Mesenchymal stem cell (in vitro differentiated cells and primary cell): ENCODE measurements around the gene POLR2J3.
"Not testable (repeated sequence)": the region's sequence is repeated elsewhere in the genome, so short reads cannot be mapped to it uniquely, and the experiment has no call there.

ENCODE experiments used
- DNase-seq: peaks from one replicate; pipeline ENCODE4 v3.0.0-alpha.2; 2013
- H2AFZ ChIP-seq: one replicate; pipeline ENCODE4 v1.6.1; 2013; ENCODE audit warnings: low read depth, mild to moderate bottlenecking, control low read depth, inconsistent platforms, low read length, moderate library complexity
- H2AK5ac ChIP-seq: 2 replicates; pipeline ENCODE4 v1.6.1; 2013; ENCODE audit warnings: low read length, moderate library complexity, mild to moderate bottlenecking, inconsistent platforms; ENCODE audit not compliant: severe bottlenecking
- H2BK120ac ChIP-seq: one replicate; pipeline ENCODE4 v1.6.1; 2013; ENCODE audit warnings: low read depth, mild to moderate bottlenecking, inconsistent platforms, low read length, moderate library complexity
- H2BK12ac ChIP-seq, 2 experiments: one replicate each; pipeline ENCODE4 v1.6.1; 2013; ENCODE audit warnings: inconsistent platforms in 2 of 2, low read length in 2 of 2, mild to moderate bottlenecking in 2 of 2, moderate library complexity in 2 of 2, control low read depth in 1 of 2
- H2BK15ac ChIP-seq: one replicate; pipeline ENCODE4 v1.6.1; 2013; ENCODE audit warnings: mild to moderate bottlenecking, low read depth, inconsistent platforms; ENCODE audit not compliant: poor library complexity, severe bottlenecking
- H2BK5ac ChIP-seq: 2 replicates; pipeline ENCODE4 v1.6.1; 2013; ENCODE audit warnings: low read depth, mild to moderate bottlenecking, low read length, control low read depth, inconsistent platforms; ENCODE audit not compliant: poor library complexity, severe bottlenecking
- H3K14ac ChIP-seq, 2 experiments: one replicate each; pipeline ENCODE4 v1.6.1; 2013; ENCODE audit warnings: inconsistent platforms in 2 of 2, low read length in 2 of 2, control low read depth in 1 of 2, mild to moderate bottlenecking in 1 of 2, moderate library complexity in 1 of 2
- H3K18ac ChIP-seq, 2 experiments: one replicate each; pipeline ENCODE4 v1.6.1; 2013; ENCODE audit warnings: inconsistent platforms in 2 of 2, low read length in 2 of 2, control low read depth in 1 of 2, low read depth in 1 of 2, mild to moderate bottlenecking in 1 of 2
- H3K23ac ChIP-seq, 2 experiments: one replicate each; pipeline ENCODE4 v1.6.1; 2013; ENCODE audit warnings: inconsistent platforms in 2 of 2, low read length in 2 of 2, mild to moderate bottlenecking in 2 of 2, moderate library complexity in 2 of 2, control low read depth in 1 of 2
- H3K27ac ChIP-seq: 2 replicates; pipeline ENCODE4 v1.5.1; 2013; ENCODE audit warnings: mild to moderate bottlenecking, moderate library complexity, low read length, control low read depth, inconsistent platforms; ENCODE audit not compliant: poor library complexity, severe bottlenecking
- H3K27me3 ChIP-seq, 2 experiments: 2 replicates each; pipeline versions ENCODE4 v1.6.1 to v1.7.0; 2013; ENCODE audit warnings: low read length in 2 of 2, mild to moderate bottlenecking in 2 of 2, moderate library complexity in 2 of 2, control low read depth in 1 of 2, inconsistent platforms in 1 of 2; ENCODE audit not compliant: control insufficient read depth in 1 of 2, insufficient read depth in 1 of 2
- H3K36me3 ChIP-seq, 2 experiments: 2 replicates each; pipeline versions ENCODE4 v1.6.1 to v1.7.0; 2013; ENCODE audit warnings: low read length in 2 of 2, control low read depth in 1 of 2, inconsistent platforms in 1 of 2, low read depth in 1 of 2, mild to moderate bottlenecking in 1 of 2; ENCODE audit not compliant: insufficient read depth in 2 of 2, control insufficient read depth in 1 of 2
- H3K4ac ChIP-seq, 2 experiments: one replicate each; pipeline ENCODE4 v1.6.1; 2013; ENCODE audit warnings: inconsistent platforms in 2 of 2, low read length in 2 of 2, mild to moderate bottlenecking in 2 of 2, moderate library complexity in 2 of 2, control low read depth in 1 of 2, low read depth in 1 of 2
- H3K4me1 ChIP-seq: 2 replicates; pipeline ENCODE4 v1.6.1; 2013; ENCODE audit warnings: low read depth, low read length, control low read depth; ENCODE audit not compliant: control insufficient read depth, insufficient read depth
- H3K4me2 ChIP-seq: 2 replicates; pipeline ENCODE4 v1.6.1; 2013; ENCODE audit warnings: low read length, mild to moderate bottlenecking, inconsistent platforms; ENCODE audit not compliant: poor library complexity, severe bottlenecking
- H3K4me3 ChIP-seq, 2 experiments: 2 replicates each; pipeline versions ENCODE4 v1.5.1 to v1.7.0; 2013; ENCODE audit warnings: low read length in 2 of 2, mild to moderate bottlenecking in 2 of 2, control low read depth in 1 of 2, low read depth in 1 of 2; ENCODE audit not compliant: insufficient read depth in 1 of 2
- H3K79me1 ChIP-seq: replicated peaks from 2 replicates; pipeline ENCODE4 v1.6.1; 2013; ENCODE audit warnings: mild to moderate bottlenecking, control low read depth, low read length, inconsistent platforms; ENCODE audit not compliant: poor library complexity, severe bottlenecking
- H3K9ac ChIP-seq: 2 replicates; pipeline ENCODE4 v1.7.0; 2013; ENCODE audit warnings: mild to moderate bottlenecking, low read length, moderate library complexity
- H3K9me3 ChIP-seq: 2 replicates; pipeline ENCODE4 v1.7.0; 2013; ENCODE audit warnings: mild to moderate bottlenecking, low read length; ENCODE audit not compliant: control insufficient read depth
- H4K8ac ChIP-seq: one replicate; pipeline ENCODE4 v1.6.1; 2013; ENCODE audit warnings: inconsistent platforms, mild to moderate bottlenecking, low read length, moderate library complexity
- H4K91ac ChIP-seq: one replicate; pipeline ENCODE4 v1.6.1; 2013; ENCODE audit warnings: mild to moderate bottlenecking, low read length, inconsistent platforms
- WGBS: methylation state at CpG from one replicate; pipeline ENCODE4 v1.1.7; 2013; ENCODE audit warnings: mixed read lengths; 5-methylcytosine and 5-hydroxymethylcytosine counted together

Gene POLR2J3

GRCh38 chr7:102542083-102542482 is 30.3 kb downstream of the POLR2J3 start:
- H3K27ac ChIP-seq, H3K4ac ChIP-seq, H2AFZ ChIP-seq, H3K23ac ChIP-seq, H3K27me3 ChIP-seq, H2BK12ac ChIP-seq, H3K9me3 ChIP-seq, H4K8ac ChIP-seq, DNase-seq, H2BK120ac ChIP-seq, H3K4me3 ChIP-seq, H2AK5ac ChIP-seq, H3K79me1 ChIP-seq, H3K36me3 ChIP-seq, H3K4me1 ChIP-seq, H2BK5ac ChIP-seq, H2BK15ac ChIP-seq, H3K14ac ChIP-seq, H4K91ac ChIP-seq, H3K9ac ChIP-seq, H3K4me2 ChIP-seq, H3K18ac ChIP-seq: not testable (repeated sequence)
- no CpG with 5 or more reads among the region's 8 CpGs for WGBS

DNA sequence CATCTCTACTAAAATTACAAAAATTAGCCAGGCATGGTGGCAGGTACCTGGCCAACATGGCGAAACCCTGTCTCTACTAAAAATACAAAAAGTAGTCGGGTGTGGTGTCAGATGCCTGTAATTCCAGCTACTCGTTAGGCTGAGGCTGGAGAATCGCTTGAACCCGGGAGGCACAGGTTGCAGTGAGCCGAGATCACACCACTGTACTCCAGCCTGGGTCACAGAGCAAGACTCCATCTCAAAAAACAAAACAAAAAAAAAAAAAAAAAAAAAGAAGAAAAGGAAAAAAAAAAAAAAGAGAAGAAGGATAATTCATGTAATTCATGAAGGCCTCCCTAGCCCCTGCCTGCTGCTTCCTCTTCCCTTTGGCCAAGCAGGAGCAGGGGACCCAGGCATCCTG is 31.8 kb downstream of the POLR2J3 start:
- H3K9me3 ChIP-seq, H3K36me3 ChIP-seq, H4K91ac ChIP-seq, H3K4me2 ChIP-seq, H3K4me1 ChIP-seq, H2BK5ac ChIP-seq, H3K9ac ChIP-seq, H3K27ac ChIP-seq, H4K8ac ChIP-seq, H2BK12ac ChIP-seq, H3K23ac ChIP-seq, H3K4me3 ChIP-seq, H2AK5ac ChIP-seq, H3K4ac ChIP-seq, DNase-seq, H3K79me1 ChIP-seq, H2AFZ ChIP-seq, H3K27me3 ChIP-seq, H2BK15ac ChIP-seq, H3K18ac ChIP-seq, H2BK120ac ChIP-seq, H3K14ac ChIP-seq: not testable (repeated sequence)
- WGBS, result 100% methylated on average over 1 of the region's 6 CpGs

GRCh38 chr7:102535062-102535615 is 37.2 kb downstream of the POLR2J3 start:
- not testable (repeated sequence) for H3K14ac ChIP-seq, H3K27ac ChIP-seq
- WGBS, result no CpG with 5 or more reads among the region's 8 CpGs

DNA sequence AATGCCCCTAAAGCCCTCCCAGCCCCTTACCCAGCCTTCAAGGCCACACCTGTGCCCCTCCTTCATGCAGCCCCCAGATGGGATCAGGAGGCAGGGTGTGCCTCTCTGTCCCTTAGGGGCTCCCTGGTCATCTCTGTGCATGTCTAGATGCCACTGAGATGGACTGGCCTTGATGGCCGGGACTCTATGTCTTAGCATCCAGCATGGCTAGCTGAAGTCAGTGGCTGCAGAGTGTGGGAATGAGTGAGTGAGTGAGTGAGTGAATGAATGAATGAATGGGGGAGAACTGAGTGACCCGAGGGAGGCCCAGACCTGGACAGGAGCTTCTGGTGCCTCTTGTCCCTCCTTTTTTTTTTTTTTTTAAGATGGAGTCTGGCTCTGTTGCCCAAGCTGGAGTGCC is 40.3 kb downstream of the POLR2J3 start:
- H4K8ac ChIP-seq, H3K36me3 ChIP-seq, H3K18ac ChIP-seq, H3K4me3 ChIP-seq, H3K4me1 ChIP-seq, H3K79me1 ChIP-seq, H2BK12ac ChIP-seq, H3K23ac ChIP-seq, H2BK120ac ChIP-seq, H3K27ac ChIP-seq, H3K14ac ChIP-seq, H2AFZ ChIP-seq, H3K27me3 ChIP-seq, DNase-seq, H3K9me3 ChIP-seq, H3K9ac ChIP-seq, H2AK5ac ChIP-seq, H2BK15ac ChIP-seq, H3K4me2 ChIP-seq, H2BK5ac ChIP-seq, H3K4ac ChIP-seq, H4K91ac ChIP-seq: not testable (repeated sequence)
- WGBS, result 100% methylated on average over 1 of the region's 2 CpGs

More at GRCh38 chr7:102535062-102535615, 37.2 kb downstream of the POLR2J3 start:
- H2BK15ac ChIP-seq, H2BK5ac ChIP-seq, H3K27me3 ChIP-seq, H3K18ac ChIP-seq, H3K4ac ChIP-seq, H2AFZ ChIP-seq, H3K4me3 ChIP-seq, H3K9me3 ChIP-seq, H3K4me2 ChIP-seq, H4K8ac ChIP-seq, H3K79me1 ChIP-seq, H3K23ac ChIP-seq, H2AK5ac ChIP-seq, H2BK120ac ChIP-seq, H3K36me3 ChIP-seq, H2BK12ac ChIP-seq, H4K91ac ChIP-seq, H3K9ac ChIP-seq, DNase-seq, H3K4me1 ChIP-seq: not testable (repeated sequence)
